GM21381 (cell line): Measurements from ENCODE around the gene CPNE6.

Source experiments
- ATAC-seq: cut with Tn5 transposase; IDR thresholded peaks from one replicate; pipeline ENCODE4 v1.9.1; 2021; ENCODE audit warnings: mild to moderate bottlenecking, moderate library complexity; ENCODE audit not compliant: unreplicated experiment

CPNE6 gene

DNA sequence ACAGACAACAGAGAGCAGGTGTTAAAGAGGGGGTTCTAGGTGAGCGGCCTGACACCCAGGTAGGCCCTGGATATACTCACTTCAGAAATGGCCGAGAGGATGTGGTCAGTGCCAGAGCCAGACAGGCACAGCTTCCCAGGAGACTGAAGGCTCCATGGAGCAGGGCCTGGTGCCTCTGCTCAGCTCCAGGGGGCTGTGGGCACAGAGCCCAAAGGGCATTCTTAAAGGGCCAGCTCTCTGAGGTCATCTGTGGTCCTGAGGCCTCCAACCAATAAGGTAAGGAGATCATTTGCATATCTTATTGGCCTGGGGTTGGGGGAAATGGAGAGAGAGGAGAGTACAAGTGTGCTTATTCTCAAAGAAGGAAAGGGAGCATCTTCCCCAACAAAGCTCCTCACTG, 13.1 kb downstream of the CPNE6 start:
- ATAC-seq = no peak

DNA sequence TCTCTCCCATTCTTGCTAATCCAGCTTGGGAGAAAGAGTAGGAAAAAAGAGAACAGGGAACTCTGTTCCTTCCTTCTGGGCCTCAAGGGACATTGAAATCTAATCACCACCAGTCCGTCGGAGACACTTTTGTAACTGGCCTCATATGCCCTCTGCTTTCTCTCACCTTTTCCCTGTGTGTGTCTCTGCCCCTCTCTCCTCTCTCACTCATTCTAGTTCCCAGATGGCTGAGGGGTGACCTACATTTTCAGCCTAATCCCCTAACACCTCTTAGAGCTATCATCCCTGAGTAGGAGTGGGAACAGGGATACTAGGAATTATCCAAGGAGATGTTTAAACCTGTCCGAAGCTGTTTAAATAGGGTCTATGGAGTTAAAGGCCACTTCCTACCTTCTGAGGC, 13.9 kb downstream of the CPNE6 start:
- ATAC-seq = no peak

DNA sequence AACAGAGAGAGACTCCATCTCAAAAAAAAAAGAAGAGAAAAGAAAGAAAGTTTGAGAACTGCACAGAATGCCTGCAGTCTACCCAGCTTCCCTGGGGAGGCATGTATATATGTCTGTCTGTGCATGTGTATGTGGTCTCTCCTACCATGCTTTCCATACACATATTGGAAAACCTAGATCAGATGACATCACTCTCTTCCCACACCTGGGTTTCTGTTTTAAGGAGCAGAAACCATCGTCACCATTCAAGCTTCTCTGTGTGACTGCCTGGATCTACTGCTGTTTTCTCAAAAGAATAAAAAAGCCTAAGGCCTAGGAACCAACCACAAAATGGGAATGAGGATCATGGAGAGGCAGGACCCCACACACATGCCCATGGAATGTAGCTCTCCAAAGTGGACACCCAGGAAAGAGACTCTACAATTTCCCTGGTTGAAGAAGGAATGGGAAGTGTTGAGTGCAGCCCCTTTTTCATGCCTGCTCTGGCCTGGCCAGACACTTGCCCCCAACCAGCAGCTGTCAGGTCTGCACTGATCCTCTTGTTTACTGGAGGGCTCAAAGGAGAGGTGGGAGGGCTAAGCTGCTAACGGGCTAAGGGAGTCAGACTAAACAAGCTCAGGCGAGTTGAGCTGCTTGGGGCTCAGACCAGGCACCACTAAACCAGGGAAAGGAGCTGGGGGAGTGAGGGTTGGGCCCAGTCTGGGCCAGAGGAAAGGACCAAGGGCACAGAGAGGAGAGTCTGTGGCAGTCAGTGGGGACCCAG, 15.0 kb downstream of the CPNE6 start:
- ATAC-seq = no peak

DNA sequence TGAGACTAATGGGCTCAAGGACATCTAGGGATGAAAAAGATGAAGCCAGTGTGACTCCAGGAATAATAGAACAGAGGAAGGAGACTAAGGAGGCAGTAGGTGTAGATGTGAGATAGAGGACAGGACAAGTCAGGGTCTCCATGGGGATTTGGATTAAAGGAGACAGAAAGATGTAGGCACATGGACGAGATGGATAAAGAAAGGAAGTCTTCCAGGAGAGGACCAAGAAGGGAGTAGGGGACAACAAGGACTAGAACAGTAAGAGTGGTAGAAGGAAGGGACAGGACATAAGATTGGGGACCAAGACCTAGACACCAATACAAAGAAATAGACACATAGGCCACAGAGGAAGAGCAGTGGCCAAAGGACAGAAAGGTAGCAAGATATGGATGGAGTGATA, 15.6 kb downstream of the CPNE6 start:
- ATAC-seq = no peak

DNA sequence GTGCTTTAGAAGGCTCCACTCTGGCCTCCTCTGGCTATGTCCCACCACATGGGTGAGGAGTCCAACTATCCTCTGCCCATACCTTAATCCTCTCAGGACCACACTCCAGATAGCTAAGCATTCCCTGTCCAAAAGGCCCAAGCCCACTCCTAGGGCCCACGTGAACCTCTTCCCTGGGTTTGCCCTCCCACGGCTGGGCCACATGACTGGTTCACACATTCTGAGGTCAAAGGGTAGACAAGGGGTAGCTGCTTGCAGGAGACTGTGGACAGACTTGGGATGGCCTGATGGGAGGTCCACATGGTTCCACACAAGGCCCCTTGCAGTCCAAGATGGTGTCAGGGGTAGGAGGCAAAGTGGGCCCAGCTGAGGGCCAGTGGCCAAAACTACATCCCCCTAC, 16.7 kb downstream of the CPNE6 start:
- ATAC-seq = no peak

DNA sequence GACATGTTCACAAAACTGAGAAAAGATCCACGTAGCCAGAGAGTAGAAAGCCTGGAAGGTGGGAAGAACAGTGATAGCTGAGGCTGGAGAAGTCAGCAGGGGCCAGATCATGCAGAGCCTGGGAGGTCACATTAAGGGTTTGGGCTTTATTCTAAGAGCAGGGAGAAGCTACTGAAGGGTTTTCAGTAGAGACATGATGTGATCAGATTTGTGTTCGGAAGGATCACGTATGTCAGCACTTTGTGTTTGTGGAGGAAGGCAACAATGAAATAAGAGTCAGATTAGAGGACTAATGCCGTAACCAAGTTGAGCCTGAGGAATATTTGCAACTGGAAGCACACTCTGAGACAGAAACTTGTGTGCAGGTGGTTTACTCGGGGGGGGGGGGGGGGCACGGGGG, 18.5 kb downstream of the CPNE6 start:
- ATAC-seq = no peak

DNA sequence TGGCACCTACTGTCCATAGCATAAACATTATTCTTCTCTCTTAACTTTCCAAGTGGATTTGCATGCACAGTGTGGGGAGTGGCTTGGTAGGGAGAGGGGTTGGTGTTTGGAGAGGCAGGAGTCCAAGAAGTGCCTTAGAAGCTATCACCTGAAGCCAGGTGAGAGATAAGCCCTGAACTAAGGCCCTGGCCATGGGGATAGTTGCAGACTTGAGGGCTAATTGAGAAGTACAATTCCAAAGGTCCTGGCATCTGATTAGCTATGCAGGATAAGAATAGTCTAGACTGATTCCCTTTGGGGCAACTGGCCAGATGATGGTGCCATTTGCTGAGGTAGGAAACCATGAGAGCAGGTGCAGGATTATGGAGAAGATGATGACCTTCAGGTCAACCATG, 20.7 kb downstream of the CPNE6 start:
- ATAC-seq = no peak

DNA sequence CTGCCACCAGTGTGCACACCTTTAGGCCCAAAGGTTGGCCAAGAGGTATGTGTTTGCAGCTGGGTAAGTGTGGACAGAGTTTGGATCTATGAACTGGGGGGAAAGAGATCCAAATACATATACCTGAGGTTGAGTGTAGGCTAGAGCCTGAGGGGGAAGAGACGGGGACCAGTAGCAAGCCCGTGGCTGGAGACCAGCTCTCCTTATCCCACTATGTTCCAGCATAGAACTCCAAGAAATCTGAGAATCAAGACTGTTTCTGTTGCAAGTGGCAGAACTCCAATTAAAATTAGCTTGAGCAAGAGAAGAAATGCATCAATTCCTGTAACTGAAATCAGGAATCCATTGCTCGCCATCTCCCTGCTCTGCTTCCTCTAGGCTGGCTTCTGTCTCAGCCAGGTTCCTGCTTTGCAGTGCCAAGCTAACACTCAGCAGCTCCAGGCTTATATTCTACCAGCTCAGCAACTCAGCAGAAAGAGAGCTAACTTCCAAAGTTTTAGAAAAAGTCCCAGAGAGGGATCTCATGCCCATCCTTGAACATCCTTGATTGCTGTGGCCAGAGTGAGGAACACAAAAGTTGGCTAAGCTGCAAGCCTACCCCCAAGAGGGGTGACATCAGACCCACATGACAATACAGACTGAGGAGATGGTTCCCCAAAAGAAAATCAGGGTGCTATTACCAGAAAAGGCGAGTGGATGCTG, 21.3 kb downstream of the CPNE6 start:
- ATAC-seq = no peak

DNA sequence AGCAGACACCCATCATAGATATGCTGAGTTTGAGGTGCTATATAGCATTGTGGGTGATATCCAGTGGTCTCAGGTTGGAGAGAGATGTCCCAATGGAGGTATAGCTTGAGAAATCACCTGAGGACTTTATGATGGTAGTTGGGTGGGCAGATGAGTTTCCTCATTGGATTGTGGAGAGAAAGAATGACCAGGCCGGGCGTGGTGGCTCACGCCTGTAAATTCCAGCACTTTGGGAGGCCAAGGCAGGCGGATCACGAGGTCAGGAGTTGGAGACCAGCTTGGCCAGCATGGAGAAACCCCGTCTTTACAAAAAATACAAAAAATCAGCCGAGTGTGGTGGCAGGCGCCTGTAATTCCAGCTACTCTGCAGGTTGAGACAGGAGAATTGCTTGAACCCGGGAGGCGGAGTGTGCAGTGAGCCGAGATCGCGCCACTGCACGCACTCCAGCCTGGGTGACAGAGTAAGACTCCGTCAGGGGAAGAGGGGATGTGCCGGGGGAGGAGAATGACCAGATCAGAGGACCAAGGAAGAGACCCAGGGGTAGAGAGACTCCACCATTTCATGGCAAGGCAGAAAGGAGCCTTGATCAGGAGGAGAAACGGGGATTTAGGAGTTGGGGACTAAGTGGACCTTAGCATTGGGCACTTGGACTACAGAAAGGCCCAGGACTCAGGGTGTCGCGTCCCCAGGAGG, 22.0 kb downstream of the CPNE6 start:
- no peak for ATAC-seq

DNA sequence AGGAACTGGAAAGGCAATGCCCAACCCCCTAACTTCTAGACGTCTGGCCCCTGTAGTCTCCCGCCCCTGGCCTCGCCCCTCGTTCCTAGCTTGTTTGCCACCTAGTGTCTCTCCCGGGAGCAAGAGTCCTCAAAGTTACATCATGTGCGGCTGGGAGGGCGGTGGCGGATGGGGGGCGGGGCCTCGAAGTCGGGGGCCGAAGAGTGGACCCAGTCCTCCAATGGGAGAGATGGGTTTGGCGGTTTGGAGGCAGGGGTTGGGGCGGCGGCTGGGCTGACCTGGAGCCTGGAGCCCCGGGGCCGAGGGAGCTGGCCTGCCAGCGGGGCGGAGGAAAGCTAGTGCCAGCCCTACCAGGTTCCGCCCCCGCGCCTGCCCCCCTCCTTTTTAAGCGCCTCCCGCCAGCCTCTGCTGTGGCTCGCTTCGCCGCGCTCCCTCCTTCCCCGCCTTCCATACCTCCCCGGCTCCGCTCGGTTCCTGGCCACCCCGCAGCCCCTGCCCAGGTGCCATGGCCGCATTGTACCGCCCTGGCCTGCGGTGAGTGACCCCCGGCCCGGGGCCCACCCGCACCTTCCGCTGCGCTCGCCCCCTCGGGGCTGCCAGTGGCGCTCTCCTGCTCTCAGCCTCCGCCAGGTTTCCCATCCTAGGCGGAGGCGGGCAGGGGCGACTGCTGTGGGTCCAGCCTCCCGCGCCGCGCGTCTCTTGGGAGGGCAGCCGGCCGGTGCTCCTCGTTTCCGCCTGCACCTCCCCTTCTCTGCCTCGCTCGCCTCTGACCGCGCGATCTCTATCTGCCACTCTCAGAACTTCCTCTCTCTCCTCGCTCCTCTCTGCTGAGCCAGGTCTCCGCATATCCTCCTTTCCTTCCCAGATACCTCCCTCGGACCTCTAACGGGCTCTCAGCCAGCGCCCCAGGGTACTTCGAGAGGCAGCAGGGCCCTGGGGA, 22.8 kb downstream of the CPNE6 start, which contains the start of gene PCK2:
TSS of gene PCK2 (plus strand) at position 411 of the 940 bp plus-strand sequence. CDS start at position 506, 95 bp downstream.
- ATAC-seq = peak; percentile 51

DNA sequence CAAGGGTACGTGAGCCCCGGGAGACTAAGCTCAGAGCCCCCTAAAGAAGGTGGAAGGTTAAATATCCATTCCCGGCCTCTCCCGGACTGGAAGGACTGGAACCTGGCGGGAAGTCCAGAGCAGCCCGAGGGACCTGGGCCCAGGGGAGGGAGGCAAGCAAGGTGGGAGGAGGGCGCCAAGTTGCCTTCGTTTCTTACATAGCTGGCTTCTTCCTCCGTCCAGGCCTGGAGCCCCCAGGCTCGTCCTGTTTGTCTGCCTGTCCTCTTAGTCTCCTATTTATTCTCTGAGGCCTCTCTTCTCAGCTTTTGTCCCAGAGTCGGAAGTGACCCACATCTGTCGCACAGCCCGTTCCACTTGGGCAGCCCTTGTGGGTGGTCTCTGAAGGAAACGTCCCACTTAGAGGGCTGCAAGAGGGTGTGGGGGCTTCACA, 23.5 kb downstream of the CPNE6 start:
- ATAC-seq = no peak

DNA sequence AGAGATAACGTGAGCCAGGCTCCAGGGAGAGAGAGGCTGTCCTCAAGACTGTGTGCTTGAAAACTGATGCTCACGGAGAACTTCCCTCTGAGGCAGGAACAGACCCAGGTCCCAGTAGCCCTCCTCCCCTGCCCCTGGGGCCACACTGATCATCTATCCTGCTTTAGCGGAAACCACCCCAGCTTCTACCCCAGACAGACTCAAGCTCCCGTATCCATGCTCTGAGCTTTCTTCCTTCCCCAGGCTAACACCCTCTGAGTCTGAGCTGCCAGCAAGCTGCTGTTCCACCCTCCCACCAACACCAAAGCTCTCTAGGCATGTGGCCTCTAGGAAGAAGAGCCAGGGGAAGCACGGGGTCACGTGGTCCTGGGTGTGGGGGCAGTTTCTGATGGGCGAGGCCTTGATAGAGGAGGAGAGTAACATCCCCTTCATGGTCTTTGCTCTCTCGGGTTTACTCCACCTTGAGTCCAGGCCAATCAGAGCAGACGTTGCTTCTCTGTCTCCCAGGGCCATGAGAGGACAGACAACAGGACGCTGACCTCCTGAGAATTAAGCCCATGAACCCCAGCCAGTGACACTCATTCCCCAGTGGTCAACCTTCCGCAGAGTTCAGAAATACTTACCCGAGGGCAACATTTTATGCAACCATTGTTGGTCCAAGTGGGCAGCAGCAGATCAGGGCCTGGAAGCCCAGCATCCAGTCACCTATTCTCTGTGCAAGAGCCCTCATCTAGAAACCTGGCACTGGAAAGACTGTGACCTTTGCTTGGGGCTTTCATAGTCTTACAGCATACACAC, 24.1 kb downstream of the CPNE6 start:
- ATAC-seq = peak; percentile 54

DNA sequence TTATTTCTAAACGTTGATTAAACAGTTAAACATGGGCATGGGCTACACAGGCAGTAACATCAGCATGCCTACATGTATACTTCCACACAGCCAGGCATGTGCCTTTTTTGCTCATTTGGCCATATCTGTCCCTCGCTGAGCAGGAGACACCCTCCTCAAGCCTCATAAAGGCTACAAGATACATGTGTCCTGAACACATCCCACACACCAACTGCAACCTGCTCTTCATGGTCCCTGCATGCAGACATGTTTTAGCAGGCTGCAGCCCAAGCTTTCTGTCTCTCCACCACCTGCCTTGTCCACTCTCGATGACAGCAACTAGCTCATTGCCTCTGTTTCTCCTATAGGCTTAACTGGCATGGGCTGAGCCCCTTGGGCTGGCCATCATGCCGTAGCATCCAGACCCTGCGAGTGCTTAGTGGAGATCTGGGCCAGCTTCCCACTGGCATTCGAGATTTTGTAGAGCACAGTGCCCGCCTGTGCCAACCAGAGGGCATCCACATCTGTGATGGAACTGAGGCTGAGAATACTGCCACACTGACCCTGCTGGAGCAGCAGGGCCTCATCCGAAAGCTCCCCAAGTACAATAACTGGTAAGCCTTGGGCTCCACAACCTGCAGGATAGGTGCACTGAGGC, 25.3 kb downstream of the CPNE6 start:
- no peak for ATAC-seq

DNA sequence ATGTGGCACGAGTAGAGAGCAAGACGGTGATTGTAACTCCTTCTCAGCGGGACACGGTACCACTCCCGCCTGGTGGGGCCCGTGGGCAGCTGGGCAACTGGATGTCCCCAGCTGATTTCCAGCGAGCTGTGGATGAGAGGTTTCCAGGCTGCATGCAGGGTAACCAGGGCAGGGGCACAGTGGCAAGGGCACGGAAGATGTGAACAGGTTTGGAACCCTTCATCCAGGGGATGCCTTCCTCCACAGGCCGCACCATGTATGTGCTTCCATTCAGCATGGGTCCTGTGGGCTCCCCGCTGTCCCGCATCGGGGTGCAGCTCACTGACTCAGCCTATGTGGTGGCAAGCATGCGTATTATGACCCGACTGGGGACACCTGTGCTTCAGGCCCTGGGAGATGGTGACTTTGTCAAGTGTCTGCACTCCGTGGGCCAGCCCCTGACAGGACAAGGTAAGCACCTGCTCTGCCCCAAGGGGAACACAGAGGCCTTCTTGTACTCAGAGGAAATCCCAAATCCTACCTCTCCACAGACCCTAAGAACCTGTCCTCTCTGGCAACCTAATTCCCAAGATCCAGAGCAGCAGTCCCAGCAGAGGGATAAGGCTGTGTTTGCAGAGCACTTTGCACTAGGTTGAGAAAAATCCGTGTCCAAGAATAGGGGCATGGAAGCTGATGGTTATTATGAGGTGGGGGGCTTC, 27.0 kb downstream of the CPNE6 start:
- no peak for ATAC-seq

DNA sequence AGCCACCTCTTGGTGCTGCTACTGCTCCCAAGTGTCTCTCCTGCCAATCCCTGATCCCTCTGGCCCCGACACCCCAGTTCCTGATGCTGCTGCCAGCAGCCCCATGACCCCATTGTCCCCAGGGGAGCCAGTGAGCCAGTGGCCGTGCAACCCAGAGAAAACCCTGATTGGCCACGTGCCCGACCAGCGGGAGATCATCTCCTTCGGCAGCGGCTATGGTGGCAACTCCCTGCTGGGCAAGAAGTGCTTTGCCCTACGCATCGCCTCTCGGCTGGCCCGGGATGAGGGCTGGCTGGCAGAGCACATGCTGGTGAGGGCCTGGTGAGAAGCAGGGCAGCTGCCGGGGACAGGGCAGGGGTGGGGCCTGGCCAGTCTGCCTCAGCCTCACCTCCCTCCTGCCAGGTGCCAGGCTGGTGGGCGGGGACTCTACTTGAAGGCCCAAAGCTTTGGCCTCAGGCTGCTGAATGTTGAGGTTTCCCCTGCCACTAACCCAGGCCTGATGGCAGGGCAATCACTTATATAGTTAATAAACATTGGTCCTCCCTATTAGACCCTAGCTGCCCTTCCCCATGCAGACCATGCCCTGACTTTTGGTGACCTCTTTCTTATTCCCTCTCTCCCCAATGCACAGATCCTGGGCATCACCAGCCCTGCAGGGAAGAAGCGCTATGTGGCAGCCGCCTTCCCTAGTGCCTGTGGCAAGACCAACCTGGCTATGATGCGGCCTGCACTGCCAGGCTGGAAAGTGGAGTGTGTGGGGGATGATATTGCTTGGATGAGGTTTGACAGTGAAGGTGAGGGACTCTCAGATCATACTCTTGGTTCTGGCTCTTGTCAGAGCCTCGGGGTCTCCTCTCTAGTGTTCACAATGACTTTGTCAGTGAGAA, 27.8 kb downstream of the CPNE6 start:
- ATAC-seq = no peak

DNA sequence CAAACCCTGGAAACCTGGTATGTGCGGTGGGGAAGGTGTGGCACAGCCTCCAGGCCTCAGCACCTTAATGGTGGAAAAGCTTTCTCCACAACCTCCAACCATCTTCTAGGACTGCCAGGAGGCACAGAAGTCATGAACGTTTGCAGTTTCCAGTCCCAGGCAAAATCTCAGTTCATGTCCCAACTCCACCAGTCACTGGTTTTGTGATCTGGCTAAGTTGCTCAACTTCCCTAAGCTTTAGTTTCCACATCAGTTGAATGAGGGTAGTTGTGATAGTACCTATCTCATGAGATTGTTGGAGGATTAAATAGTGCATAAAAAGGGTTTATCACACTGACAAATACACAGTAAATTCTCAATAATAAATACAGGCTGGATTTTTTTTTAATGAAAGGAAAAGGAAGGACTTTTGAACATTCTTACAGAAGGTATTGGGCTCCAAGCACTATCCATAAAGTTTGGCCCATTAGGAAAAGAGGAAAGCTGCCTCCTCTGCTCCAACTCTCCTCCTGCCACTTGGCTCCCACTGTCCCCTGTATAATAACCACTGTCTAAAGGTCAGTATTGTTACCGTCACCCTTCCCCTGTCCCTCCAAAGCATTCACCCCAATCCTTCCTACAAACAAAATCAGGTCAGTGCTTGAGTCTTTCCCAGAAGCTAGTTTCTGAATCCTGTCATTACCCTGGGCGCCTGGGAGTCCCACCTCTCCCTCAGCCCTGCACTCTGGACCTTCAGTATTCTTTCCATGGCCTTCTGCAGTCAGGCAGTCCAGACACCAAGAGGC, 29.0 kb downstream of the CPNE6 start:
- no peak for ATAC-seq

DNA sequence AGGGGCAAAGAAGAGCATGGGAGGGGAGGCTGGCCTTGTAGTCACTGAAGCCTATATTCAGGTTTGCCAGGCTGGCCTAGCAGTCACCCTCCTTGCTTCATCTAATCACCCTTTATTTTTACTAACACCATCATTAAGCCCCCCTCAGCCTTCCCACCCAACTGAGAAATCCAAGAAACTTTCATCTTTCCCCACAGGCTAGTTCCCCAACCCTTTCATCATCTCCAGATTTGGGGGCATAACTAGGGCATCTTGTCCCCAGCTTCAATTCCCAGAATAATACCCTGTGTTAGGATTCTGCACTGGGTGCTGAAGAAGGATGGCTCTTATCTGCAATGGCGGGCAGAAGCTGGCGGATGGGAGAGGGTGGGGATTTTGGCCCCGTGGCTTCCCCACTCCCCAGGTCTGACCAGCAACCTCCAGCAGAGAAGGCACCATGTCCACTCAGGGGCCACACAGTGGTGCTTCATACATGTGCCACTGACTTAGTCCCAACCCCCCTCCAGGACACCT, 29.7 kb downstream of the CPNE6 start:
- no peak for ATAC-seq
